Stimulated activated CD8-positive, alpha-beta memory T cell treated with anti-CD3 and anti-CD28 coated beads, Interleukin-15, amount 100 ng/mL, for 4 hours (primary cell): Measurements from ENCODE around the gene SOX15.
A peak's percentile ranks its signal among the peaks of the same experiment; 100 is the strongest.

Experiments
- DNase-seq, 2 donors: peaks; one replicate each; pipeline ENCODE4 v3.0.0-alpha.2; 2020; ENCODE audit warnings: low read depth in 2 of 2

Gene SOX15

GRCh38 chr17:7557775-7558543 lies 31.9 kb downstream of the SOX15 start:
- DNase-seq: no peak

DNA sequence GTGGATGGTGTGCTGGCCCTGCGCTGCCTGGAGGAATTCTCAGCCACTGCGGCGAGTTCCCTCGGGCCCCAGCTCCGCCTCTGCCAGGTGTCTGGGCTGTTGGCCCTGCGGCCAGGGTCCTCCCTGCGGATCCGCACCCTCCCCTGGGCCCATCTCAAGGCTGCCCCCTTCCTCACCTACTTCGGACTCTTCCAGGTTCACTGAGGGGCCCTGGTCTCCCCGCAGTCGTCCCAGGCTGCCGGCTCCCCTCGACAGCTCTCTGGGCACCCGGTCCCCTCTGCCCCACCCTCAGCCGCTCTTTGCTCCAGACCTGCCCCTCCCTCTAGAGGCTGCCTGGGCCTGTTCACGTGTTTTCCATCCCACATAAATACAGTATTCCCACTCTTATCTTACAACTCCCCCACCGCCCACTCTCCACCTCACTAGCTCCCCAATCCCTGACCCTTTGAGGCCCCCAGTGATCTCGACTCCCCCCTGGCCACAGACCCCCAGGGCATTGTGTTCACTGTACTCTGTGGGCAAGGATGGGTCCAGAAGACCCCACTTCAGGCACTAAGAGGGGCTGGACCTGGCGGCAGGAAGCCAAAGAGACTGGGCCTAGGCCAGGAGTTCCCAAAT lies 32.6 kb downstream of the SOX15 start:
- DNase-seq: no peak

DNA sequence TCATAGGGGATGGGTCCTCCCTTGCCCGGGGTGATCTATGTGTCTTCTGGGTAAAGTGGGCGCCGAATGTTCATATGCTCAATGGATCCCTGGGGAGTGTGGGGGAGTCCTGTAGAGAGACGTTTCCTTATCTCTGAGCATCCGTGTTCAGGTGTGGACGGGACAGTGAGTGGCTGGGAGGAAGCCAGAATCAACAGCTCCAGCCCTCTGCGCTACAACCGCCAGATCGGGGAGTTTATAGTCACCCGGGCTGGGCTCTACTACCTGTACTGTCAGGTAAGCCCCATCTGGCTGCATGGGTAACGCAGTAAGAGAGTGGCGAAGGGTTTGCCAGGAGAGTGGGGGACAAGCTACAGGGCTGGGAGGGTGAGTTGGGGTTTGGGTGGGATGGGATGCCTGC lies 33.3 kb downstream of the SOX15 start:
- no peak for DNase-seq

DNA sequence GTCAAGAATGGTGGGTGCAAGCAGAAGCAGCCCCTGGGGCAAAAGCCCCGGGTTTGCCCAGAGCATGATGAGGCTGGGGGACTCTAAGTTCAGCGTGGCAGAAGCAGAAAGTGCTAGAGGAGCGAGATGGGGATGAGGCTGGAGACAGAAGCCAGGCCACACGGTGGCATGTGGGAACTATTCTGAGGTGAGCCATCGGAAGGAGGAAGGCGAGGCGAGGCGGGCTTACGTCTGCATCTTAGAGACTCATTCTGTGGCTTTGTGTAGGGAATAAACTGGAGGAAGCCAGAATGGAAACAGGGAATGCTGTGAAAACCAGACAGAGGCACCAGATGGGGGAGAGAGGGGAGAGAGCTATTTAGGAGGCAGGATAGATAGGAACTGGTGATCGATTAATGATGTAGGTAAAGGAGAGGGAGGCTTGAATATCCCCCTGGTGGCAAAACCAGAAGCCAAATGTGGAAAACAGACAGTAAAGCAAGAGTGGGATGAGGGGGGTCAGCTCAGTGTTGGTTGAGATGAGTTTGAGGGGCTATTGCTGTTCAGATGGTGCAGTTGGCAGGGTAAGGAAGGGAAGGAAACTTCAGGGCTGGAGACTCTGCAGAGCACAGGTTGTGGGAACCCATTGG lies 34.5 kb downstream of the SOX15 start:
- DNase-seq: no peak

DNA sequence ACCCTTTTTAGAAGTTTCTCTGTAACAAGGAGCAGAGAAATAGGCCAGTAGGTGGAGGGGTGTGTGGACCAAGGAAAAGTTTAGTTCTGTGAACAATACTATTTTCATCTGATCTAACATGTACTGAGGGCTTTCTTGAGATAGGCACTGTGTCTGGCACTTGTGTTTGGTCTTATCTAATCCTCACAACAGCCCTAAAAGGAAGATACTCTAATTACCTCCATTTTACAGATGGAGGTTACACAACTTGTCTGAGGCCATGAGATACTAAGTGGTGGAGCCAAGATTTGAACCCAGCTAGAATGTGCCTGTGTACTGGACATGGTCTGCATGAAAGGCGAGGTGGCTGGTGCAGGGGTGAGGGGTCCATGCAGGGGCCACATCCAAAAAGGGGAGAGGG lies 36.5 kb downstream of the SOX15 start:
- DNase-seq: no peak

DNA sequence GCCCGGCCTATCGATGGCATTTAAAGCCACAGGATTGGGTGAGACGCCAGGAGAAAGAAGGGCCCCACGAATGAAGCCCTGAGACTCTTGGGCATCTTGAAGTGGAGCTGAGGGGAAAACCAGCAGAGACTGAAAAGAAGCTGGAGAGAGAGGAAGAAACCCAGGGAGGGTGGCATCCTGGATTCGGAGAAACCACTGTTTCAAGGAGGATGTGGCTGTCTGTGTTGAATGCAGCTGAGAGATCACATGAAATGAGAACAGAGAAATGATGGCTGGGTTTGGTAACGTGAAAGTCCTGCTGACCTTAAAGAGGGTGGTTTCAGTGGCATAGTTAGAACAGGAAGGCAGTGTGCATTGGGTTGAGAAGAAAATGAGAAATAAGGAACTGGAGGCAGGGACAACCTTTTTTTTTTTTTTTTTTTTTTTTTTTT lies 37.3 kb downstream of the SOX15 start:
- DNase-seq: no peak

DNA sequence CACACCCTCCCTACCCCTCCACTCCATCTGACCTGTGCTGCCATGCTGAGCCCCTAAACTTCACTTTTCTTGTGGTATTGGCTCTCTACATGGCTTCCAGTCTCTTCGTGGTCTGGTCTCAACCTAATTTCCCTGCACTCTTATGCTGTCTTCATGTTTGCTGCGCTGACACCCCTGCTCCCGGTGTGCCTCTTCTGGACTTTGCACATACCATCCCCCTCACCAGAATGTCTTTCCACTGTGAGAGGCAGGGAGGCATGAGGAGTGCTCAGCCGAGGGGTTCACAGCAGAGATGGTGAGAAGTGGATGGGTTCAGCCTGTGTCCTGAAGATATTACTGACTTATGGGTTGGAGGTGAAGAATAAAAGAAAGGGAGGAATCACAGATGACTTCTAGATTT lies 38.5 kb downstream of the SOX15 start:
- DNase-seq: no peak

- no peak for DNase-seq
Observed at GRCh38 chr17:7550344-7550743, 39.5 kb downstream of the SOX15 start.

GRCh38 chr17:7549401-7550055 lies 40.4 kb downstream of the SOX15 start:
- no peak for DNase-seq

GRCh38 chr17:7548585-7549400 lies 41.1 kb downstream of the SOX15 start, which contains the start of gene TNFSF12:
TSS of gene TNFSF12 (plus strand) at chr17:7549058. CDS start at chr17:7549154, 96 bp downstream.
- peak in 1 of 2 donors; percentile 31 for DNase-seq

- DNase-seq: no peak
Observed at GRCh38 chr17:7544911-7545310, 45.0 kb downstream of the SOX15 start.

GRCh38 chr17:7541074-7541621 lies 48.7 kb downstream of the SOX15 start:
- DNase-seq: no peak

- DNase-seq: no peak
Observed at GRCh38 chr17:7538891-7539545, 50.9 kb downstream of the SOX15 start.
